Myocyte (in vitro differentiated cells): Measurements from ENCODE around the gene ADGRV1. TPM values are rescaled to one million over a fixed set of nuclear protein-coding genes. Genes with fewer than 3 reads are reported as not detected.
A peak's percentile ranks its signal among the peaks of the same experiment; 100 is the strongest.

Source experiments
- DNase-seq: peaks from one replicate; pipeline ENCODE4 v3.0.0-alpha.2; 2012; ENCODE audit warnings: low read depth
- polyA plus RNA-seq: library from polyadenylated mRNA; unstranded; fragments of >200 nt; gene quantifications from one replicate; pipeline ENCODE4 v1.2.1, GENCODE V29; 2012; ENCODE audit warnings: missing spikeins
- total RNA-seq: library from RNA; depleted of rRNA; stranded (reverse); fragments of >200 nt; gene quantifications from 2 replicates; pipeline ENCODE4 v1.2.3, GENCODE V29; 2014

ADGRV1 gene
- total RNA-seq: 3.9 and 4.4 TPM in 2 replicates
- 0.08 TPM for polyA plus RNA-seq

GRCh38 chr5:90558344-90559192 lies at the start of gene ADGRV1:
Gene ADGRV1 (plus strand): TSS chr5:90558797. CDS start chr5:90558896, 99 bp downstream.
- DNase-seq: peak; percentile 8

- DNase-seq: no peak
These were observed 48.2 kb upstream of the ADGRV1 start for GRCh38 chr5:90510438-90510837.

GRCh38 chr5:90514520-90514919 lies 44.1 kb upstream of the ADGRV1 start:
- no peak for DNase-seq

- DNase-seq: no peak
These were observed 39.9 kb upstream of the ADGRV1 start for GRCh38 chr5:90518661-90519060.

GRCh38 chr5:90519081-90519480 lies 39.5 kb upstream of the ADGRV1 start:
- no peak for DNase-seq

GRCh38 chr5:90528601-90529193 lies 29.9 kb upstream of the ADGRV1 start:
- peak; percentile 21 for DNase-seq

- peak; percentile 97 for DNase-seq
These were observed 29.2 kb upstream of the ADGRV1 start, which contains the start of gene LYSMD3 for GRCh38 chr5:90529194-90529938. Gene LYSMD3 (minus strand): TSS chr5:90529584. CDS start chr5:90525289, 4,295 bp downstream.

- DNase-seq: peak; percentile 85
These were observed 28.5 kb upstream of the ADGRV1 start for GRCh38 chr5:90529939-90530677.

- DNase-seq: peak; percentile 6
These were observed 27.7 kb upstream of the ADGRV1 start for GRCh38 chr5:90530736-90531487.

- DNase-seq: no peak
These were observed 24.8 kb upstream of the ADGRV1 start for GRCh38 chr5:90533794-90534193.

- DNase-seq: no peak
These were observed 23.7 kb upstream of the ADGRV1 start for GRCh38 chr5:90534922-90535321.

- no peak for DNase-seq
These were observed 15.6 kb upstream of the ADGRV1 start for GRCh38 chr5:90542827-90543519.

GRCh38 chr5:90545511-90545910 lies 13.1 kb upstream of the ADGRV1 start:
- DNase-seq: no peak

- no peak for DNase-seq
These were observed 12.3 kb upstream of the ADGRV1 start for GRCh38 chr5:90546216-90546837.

- no peak for DNase-seq
These were observed 11.5 kb upstream of the ADGRV1 start for GRCh38 chr5:90547072-90547536.

- peak; percentile 25 for DNase-seq
These were observed 10.5 kb upstream of the ADGRV1 start for GRCh38 chr5:90548069-90548593.

GRCh38 chr5:90549223-90549622 lies 9.4 kb upstream of the ADGRV1 start:
- no peak for DNase-seq

GRCh38 chr5:90549729-90550275 lies 8.8 kb upstream of the ADGRV1 start:
- DNase-seq: no peak

GRCh38 chr5:90550963-90551362 lies 7.6 kb upstream of the ADGRV1 start:
- no peak for DNase-seq
